ENCODE data around the gene LPAR3.
A peak's percentile ranks its signal among the peaks of the same experiment; 100 is the strongest.

LPAR3 gene

GRCh38 chr1:84773195-84773594, 119.8 kb downstream of the LPAR3 start:
- DNase-seq = no peak

GRCh38 chr1:84772428-84772943, 120.5 kb downstream of the LPAR3 start:
- peak; percentile 22 for DNase-seq

- DNase-seq = no peak
Measured at GRCh38 chr1:84771895-84772294, 121.1 kb downstream of the LPAR3 start.

GRCh38 chr1:84770481-84770880, 122.5 kb downstream of the LPAR3 start:
- DNase-seq = no peak

GRCh38 chr1:84769636-84770035, 123.4 kb downstream of the LPAR3 start:
- no peak for DNase-seq

- no peak for DNase-seq
Measured at GRCh38 chr1:84768634-84769033, 124.4 kb downstream of the LPAR3 start.

GRCh38 chr1:84763912-84764680, 128.9 kb downstream of the LPAR3 start:
- no peak for DNase-seq

GRCh38 chr1:84762664-84763063, 130.3 kb downstream of the LPAR3 start:
- DNase-seq = no peak

All from stimulated activated naive CD4-positive, alpha-beta T cell treated with Interleukin-2 at 50 U/mL for 16 hours (primary cell).